ENCODE data around the gene ACER2. TPM values are rescaled to one million over a fixed set of nuclear protein-coding genes. Genes with fewer than 3 reads are reported as not detected.

Gene ACER2
- total RNA-seq, 3 donors from 2014 or later (not counting 1 experiment from before 2014, with no cell fraction given): 0.61 to 1.3 (median 1.2) TPM

DNA sequence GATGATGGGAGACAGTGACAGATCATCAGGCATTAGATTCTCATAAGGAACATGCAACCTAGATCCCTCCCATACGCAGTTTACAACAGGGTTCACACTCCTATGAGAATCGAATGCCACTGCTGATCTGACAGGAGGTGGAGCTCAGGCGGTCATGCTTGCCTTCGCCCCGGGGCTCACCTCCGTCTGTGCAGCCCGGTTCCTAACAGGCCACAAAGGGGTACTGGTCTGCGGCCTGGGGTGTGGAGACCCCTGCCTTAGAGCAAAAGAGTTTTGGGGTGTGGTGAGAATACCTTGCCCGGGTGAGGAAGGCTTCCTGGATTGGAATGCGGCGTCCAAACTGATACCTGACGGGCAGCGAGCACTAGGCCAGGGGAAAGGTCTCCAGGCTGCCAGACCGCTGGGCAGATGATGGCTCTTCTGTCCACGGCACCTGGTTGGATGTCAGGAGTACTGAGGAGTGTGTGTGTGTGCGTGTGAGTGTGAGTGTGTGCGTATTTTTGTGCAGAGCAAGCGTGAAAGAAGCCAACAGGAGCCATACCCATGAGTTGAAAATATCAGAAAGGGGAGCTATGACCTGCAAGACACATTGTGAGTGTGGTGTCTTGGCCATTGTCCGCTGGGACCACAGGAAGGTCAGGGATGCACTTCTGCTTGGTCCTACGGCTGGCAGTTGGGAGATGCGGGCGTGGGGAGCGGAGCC is 55.4 kb downstream of the ACER2 start:
- no peak overlapping the region for H3K4me3 ChIP-seq (ENCODE audit: low read length)
- WGBS (ENCODE audit: insufficient coverage): 79% methylated on average over 23 of the region's 23 CpGs
- no peak for ATAC-seq

DNA sequence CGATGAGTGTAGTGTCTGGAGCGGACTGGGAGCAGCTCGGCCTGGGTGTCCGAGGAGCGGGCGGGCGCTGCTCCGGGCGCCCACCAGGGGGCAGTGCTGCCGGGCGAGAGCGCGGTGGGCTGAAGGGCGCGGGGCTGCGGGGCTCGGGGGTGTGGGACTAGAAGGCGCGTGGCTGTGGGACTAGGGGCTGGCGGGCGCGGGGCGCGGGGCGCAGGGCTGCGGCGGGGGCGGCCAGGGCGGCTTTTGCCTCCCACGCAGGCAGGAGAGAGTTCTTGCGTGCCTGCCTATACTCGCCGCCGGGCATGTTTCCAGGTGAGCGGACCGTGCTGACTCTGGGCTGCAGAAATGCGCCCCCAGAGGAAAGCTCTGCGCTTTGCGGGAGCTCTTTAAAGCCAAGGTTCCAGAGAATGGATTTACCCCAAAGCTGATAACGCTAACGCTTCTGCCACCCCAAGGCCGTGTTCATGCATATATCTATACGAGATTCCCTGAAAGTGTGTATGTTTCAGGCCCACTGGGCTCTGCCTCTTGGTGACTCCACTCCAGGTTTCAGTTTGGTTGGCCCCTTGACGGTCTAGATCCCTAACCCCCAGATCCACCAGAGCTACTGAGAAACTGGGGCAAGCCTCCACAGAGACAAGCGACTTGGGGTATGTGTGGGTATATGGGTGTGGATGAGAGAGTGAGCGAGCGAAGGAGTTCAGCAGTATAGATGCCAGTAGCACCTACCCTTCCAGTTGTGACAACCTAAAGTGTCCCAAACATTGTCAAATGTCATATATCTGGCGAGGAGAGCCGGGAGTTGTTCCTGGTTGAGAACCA is 56.2 kb downstream of the ACER2 start:
- peaks cover 8% of the 10 kb centered on the region in 2 donors for H3K4me1 Mint-ChIP-seq
- H3K4me3 ChIP-seq (ENCODE audit: low read length): no peak overlapping the region
- peak overlapping the region in 1 of 2 donors; percentile 62 for H3K27ac Mint-ChIP-seq
- intact Hi-C loops (cut with micrococcal nuclease): loop anchor here (10.0 kb wide), 1 partner anchor 1480 kb away; no protein-coding TSS in a partner anchor
- TF ChIP-seq, protein P1, sequence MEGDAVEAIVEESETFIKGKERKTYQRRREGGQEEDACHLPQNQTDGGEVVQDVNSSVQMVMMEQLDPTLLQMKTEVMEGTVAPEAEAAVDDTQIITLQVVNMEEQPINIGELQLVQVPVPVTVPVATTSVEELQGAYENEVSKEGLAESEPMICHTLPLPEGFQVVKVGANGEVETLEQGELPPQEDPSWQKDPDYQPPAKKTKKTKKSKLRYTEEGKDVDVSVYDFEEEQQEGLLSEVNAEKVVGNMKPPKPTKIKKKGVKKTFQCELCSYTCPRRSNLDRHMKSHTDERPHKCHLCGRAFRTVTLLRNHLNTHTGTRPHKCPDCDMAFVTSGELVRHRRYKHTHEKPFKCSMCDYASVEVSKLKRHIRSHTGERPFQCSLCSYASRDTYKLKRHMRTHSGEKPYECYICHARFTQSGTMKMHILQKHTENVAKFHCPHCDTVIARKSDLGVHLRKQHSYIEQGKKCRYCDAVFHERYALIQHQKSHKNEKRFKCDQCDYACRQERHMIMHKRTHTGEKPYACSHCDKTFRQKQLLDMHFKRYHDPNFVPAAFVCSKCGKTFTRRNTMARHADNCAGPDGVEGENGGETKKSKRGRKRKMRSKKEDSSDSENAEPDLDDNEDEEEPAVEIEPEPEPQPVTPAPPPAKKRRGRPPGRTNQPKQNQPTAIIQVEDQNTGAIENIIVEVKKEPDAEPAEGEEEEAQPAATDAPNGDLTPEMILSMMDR (IDR thresholded peaks at IDR 0.05): peak; percentile 81
- no peaks in the 10 kb centered on the region for H3K9me3 ChIP-seq (ENCODE audit: control insufficient read depth, insufficient read depth, low read length)
- DNase-seq (peak; percentile 62 to 83), ATAC-seq (peak; percentile 90 to 95 (median 94))
- no peaks in the 10 kb centered on the region for H3K9me3 Mint-ChIP-seq
- H3K36me3 Mint-ChIP-seq: no peaks in the 10 kb centered on the region
- H3K4me3 Mint-ChIP-seq: peak overlapping the region; percentile 89
- WGBS (ENCODE audit: insufficient coverage): 12% methylated on average over 48 of the region's 49 CpGs
- no peak overlapping the region for H3K27ac ChIP-seq (ENCODE audit: low read length)
- H3K36me3 ChIP-seq (ENCODE audit: control insufficient read depth, insufficient read depth, low read length): no peaks in the 10 kb centered on the region
- peaks cover 0 to 7% of the 10 kb centered on the region in 2 donors for H3K27me3 Mint-ChIP-seq (ENCODE audit: low read depth in 2 of 2)
- peaks cover 10% of the 10 kb centered on the region for H3K4me1 ChIP-seq (ENCODE audit: control insufficient read depth, insufficient read depth, low read length)
- no peaks in the 10 kb centered on the region for H3K27me3 ChIP-seq (ENCODE audit: control insufficient read depth, insufficient read depth, low read length)

More for the DNA sequence above, 55.4 kb downstream of the ACER2 start:
- H3K27me3 Mint-ChIP-seq (ENCODE audit: low read depth in 2 of 2): peaks cover 0 to 7% of the 10 kb centered on the region in 2 donors
- peak overlapping the region in 1 of 2 donors; percentile 62 for H3K27ac Mint-ChIP-seq
- H3K4me3 Mint-ChIP-seq: peak overlapping the region; percentile 89
- DNase-seq: no peak
- Histone ChIP-seq H3K9me3 (ENCODE audit: control insufficient read depth, insufficient read depth, low read length) (no peaks in the 10 kb centered on the region), H3K27ac (ENCODE audit: low read length) (no peak overlapping the region), H3K27me3 (ENCODE audit: control insufficient read depth, insufficient read depth, low read length) (no peaks in the 10 kb centered on the region), H3K36me3 (ENCODE audit: control insufficient read depth, insufficient read depth, low read length) (no peaks in the 10 kb centered on the region), H3K4me1 (ENCODE audit: control insufficient read depth, insufficient read depth, low read length) (peaks cover 10% of the 10 kb centered on the region)
- TF ChIP-seq, protein P1 (IDR thresholded peaks at IDR 0.05): no peak
- H3K4me1 Mint-ChIP-seq: peaks cover 8% of the 10 kb centered on the region in 2 donors
- H3K9me3 Mint-ChIP-seq: no peaks in the 10 kb centered on the region
- no peaks in the 10 kb centered on the region for H3K36me3 Mint-ChIP-seq
- intact Hi-C loops (cut with micrococcal nuclease): loop anchor here (10.0 kb wide), 1 partner anchor 1481 kb away; no protein-coding TSS in a partner anchor

DNA sequence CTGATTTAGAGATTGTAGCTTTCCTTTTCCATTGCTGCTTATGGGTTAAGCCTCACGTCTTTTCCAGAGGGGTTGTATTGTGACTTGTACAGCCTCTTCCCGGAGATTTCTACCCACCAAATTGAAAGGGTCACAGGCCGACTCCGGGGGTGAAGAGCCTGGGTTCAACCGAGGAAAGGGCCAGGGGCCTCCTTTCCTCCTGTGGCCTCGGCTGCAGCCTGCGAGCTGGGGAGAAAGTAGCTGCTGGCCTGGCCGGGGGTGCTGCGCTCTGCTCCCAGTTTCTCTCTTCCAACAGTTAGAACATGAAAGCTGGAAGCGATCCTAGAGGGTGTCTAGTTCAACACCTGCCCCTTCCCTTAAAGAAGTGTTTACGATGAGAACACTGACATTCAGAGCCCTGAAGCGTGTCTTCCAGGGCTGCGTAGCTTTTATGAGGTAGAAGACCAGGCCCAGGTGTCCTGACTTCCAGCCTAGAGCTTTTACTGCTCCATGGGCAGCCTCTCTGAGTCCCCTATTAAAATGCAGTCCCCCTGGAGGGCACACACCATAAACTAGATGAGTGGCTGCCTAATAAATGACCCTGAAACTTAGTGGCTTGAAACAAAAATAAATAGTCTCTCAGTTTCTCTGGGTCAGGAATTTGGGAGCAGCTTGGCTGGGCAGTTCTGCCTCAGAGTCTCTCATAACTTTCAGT is 56.9 kb downstream of the ACER2 start:
- WGBS (ENCODE audit: insufficient coverage): 98% methylated on average over 13 of the region's 13 CpGs
- H3K4me1 ChIP-seq (ENCODE audit: control insufficient read depth, insufficient read depth, low read length): peaks cover 10% of the 10 kb centered on the region
- H3K27ac Mint-ChIP-seq: no peak overlapping the region
- no peaks in the 10 kb centered on the region for H3K9me3 Mint-ChIP-seq
- DNase-seq (no peak), ATAC-seq (no peak)
- H3K9me3 ChIP-seq (ENCODE audit: control insufficient read depth, insufficient read depth, low read length): no peaks in the 10 kb centered on the region
- H3K27me3 ChIP-seq (ENCODE audit: control insufficient read depth, insufficient read depth, low read length): no peaks in the 10 kb centered on the region
- TF ChIP-seq, protein P1 (IDR thresholded peaks at IDR 0.05): no peak
- no peak overlapping the region for H3K27ac ChIP-seq (ENCODE audit: low read length)
- peaks cover 0 to 11% of the 10 kb centered on the region in 2 donors for H3K27me3 Mint-ChIP-seq (ENCODE audit: low read depth in 2 of 2)
- peaks cover 8% of the 10 kb centered on the region in 2 donors for H3K4me1 Mint-ChIP-seq
- H3K4me3 Mint-ChIP-seq: no peak overlapping the region
- no peaks in the 10 kb centered on the region for H3K36me3 ChIP-seq (ENCODE audit: control insufficient read depth, insufficient read depth, low read length)
- intact Hi-C loops (cut with micrococcal nuclease): loop anchor here (10.0 kb wide), 1 partner anchor 1479 kb away; no protein-coding TSS in a partner anchor
- no peaks in the 10 kb centered on the region for H3K36me3 Mint-ChIP-seq
- no peak overlapping the region for H3K4me3 ChIP-seq (ENCODE audit: low read length)
